K562 (cell line): ENCODE results near the gene NTM. TPM values are rescaled to one million over a fixed set of nuclear protein-coding genes. Genes with fewer than 3 reads are reported as not detected.

Experiments
- ATAC-seq: fragments of 200-7000 bp; cut with Tn5 transposase; 3 replicates; pipeline ENCODE4 v1.9.1; 2020; ENCODE audit warnings: moderate library complexity
- BruUV-seq: library from RNA; stranded (reverse); fragments of 400-500 nt; replicated peaks from 2 replicates; lab custom pipeline; 2021; lab: Mats Ljungman, UMichigan
- CTCF ChIA-PET: fragments of 300-600 bp; formaldehyde crosslinking; extraction: SDS; loops from one replicate; lab custom pipeline; 2021; ENCODE audit warnings: low intra/inter-chr PET ratio; lab: Yijun Ruan, JAX
- POLR2A ChIA-PET: fragments of 300-600, 350-650 bp; sonication (Branson Sonifier 250); formaldehyde crosslinking; extraction: SDS; loops from one replicate; lab custom pipeline; 2021; ENCODE audit warnings: antibody characterized with exemption, inconsistent platforms; lab: Yijun Ruan, JAX
- DNase-seq, 4 experiments: peaks; one replicate each; pipeline versions ENCODE4 v3.0.0 to v3.0.0-alpha.2; 2011 to 2018; ENCODE audit warnings: low spot score in 3 of 4, mixed read lengths in 3 of 4; ENCODE audit errors: extremely low read depth in 1 of 4
- FAIRE-seq: peaks from 2 replicates; lab custom pipeline; 2011; peaks lifted over from hg19 to GRCh38; lab: Jason Lieb, UNC
- H2AFZ ChIP-seq: 2 replicates; pipeline ENCODE4 v1.6.0; 2011; ENCODE audit warnings: low read depth, low read length, control low read depth, inconsistent platforms
- H3K27ac ChIP-seq: fragments of 200-600 bp; 3 replicates; pipeline ENCODE4 v1.8.0; 2011; ENCODE audit warnings: low read depth, mild to moderate bottlenecking, control low read depth, inconsistent platforms, low read length, moderate library complexity, mixed read lengths; ENCODE audit errors: extremely low read depth
- H3K27me3 ChIP-seq, 2 experiments: fragments of 300-600 bp in 1 of 2; 2 replicates in 1 of 2; 3 replicates in 1 of 2; pipeline versions ENCODE4 v1.6.0 to v1.8.0; 2011; ENCODE audit warnings: inconsistent platforms in 2 of 2, low read length in 2 of 2, mild to moderate bottlenecking in 1 of 2, mixed read lengths in 1 of 2, moderate library complexity in 1 of 2; ENCODE audit not compliant: control insufficient read depth in 2 of 2, insufficient read depth in 2 of 2
- H3K36me3 ChIP-seq: fragments of 300-600 bp; 3 replicates; pipeline ENCODE4 v1.8.0; 2011; ENCODE audit warnings: mild to moderate bottlenecking, low read length, inconsistent platforms; ENCODE audit not compliant: control insufficient read depth, insufficient read depth
- H3K4me1 ChIP-seq, 2 experiments: fragments of 200-600 bp in 1 of 2; replicated peaks in 1 of 2; 2 replicates in 1 of 2; 3 replicates in 1 of 2; pipeline versions ENCODE4 v1.5.1 to v1.8.0; 2011; ENCODE audit warnings: inconsistent platforms in 2 of 2, low read length in 2 of 2, mild to moderate bottlenecking in 1 of 2, mixed read lengths in 1 of 2, moderate library complexity in 1 of 2; ENCODE audit not compliant: control insufficient read depth in 2 of 2, insufficient read depth in 2 of 2
- H3K4me2 ChIP-seq: 2 replicates; pipeline ENCODE4 v1.6.1; 2011; ENCODE audit warnings: low read length, control low read depth, inconsistent platforms, mixed read lengths; ENCODE audit not compliant: insufficient read depth
- H3K4me3 ChIP-seq: fragments of 200-600 bp; sonication (generic), shearing (Covaris generic); 2 replicates; pipeline ENCODE4 v1.5.1; 2016; ENCODE audit warnings: control low read depth, inconsistent platforms
- H3K79me2 ChIP-seq: fragments of 200-600 bp; 3 replicates; pipeline ENCODE4 v1.8.0; 2011; ENCODE audit warnings: low read length, inconsistent platforms; ENCODE audit not compliant: control insufficient read depth, insufficient read depth
- H3K9ac ChIP-seq, 2 experiments: 2 replicates each; pipeline versions ENCODE4 v1.6.0 to v1.6.1; 2011; ENCODE audit warnings: low read depth in 2 of 2, low read length in 2 of 2, control low read depth in 1 of 2, inconsistent platforms in 1 of 2, mild to moderate bottlenecking in 1 of 2, mixed read lengths in 1 of 2; ENCODE audit not compliant: insufficient read depth in 1 of 2
- H3K9me1 ChIP-seq: one replicate; pipeline ENCODE4 v1.6.0; 2011; ENCODE audit warnings: inconsistent platforms, mild to moderate bottlenecking, low read length, moderate library complexity; ENCODE audit not compliant: control insufficient read depth, insufficient read depth
- H3K9me3 ChIP-seq: replicated peaks from 2 replicates; pipeline ENCODE4 v1.5.1; 2011; ENCODE audit warnings: low read depth, low read length, inconsistent platforms; ENCODE audit not compliant: control insufficient read depth, insufficient read depth
- H4K20me1 ChIP-seq: replicated peaks from 2 replicates; pipeline ENCODE4 v1.6.1; 2011; ENCODE audit warnings: low read length, inconsistent platforms, mixed read lengths; ENCODE audit not compliant: control insufficient read depth, insufficient read depth
- ATF3 ChIP-seq, 2 experiments: fragments of 450-650 bp in 1 of 2; sonication (generic) in 1 of 2; formaldehyde crosslinking in 1 of 2; IDR thresholded peaks in 1 of 2; conservative IDR thresholded peaks in 1 of 2; 2 replicates each; pipeline versions ENCODE4 v1.6.1 to v1.8.1; 2016 to 2023; ENCODE audit warnings: mild to moderate bottlenecking in 2 of 2, moderate library complexity in 2 of 2, inconsistent platforms in 1 of 2, missing genetic modification reagents in 1 of 2
- ATF4 ChIP-seq: fragments of 450-650 bp; formaldehyde crosslinking; IDR thresholded peaks from 2 replicates; pipeline ENCODE4 v1.4.0; 2022; ENCODE audit warnings: mild to moderate bottlenecking, moderate library complexity
- E2F1 ChIP-seq: sonication (generic); formaldehyde crosslinking; IDR thresholded peaks from 2 replicates; pipeline ENCODE4 v1.8.1; 2023; ENCODE audit warnings: mild to moderate bottlenecking, missing genetic modification reagents, moderate library complexity
- FOXA3 ChIP-seq, 2 experiments: fragments of 450-650 bp in 1 of 2; sonication (generic) in 1 of 2; formaldehyde crosslinking; IDR thresholded peaks in 1 of 2; conservative IDR thresholded peaks in 1 of 2; 2 replicates each; pipeline versions ENCODE4 v1.4.0 to v1.8.0; 2020 to 2022; ENCODE audit warnings: mild to moderate bottlenecking in 2 of 2, missing genetic modification reagents in 1 of 2
- FOXJ3 ChIP-seq: sonication (generic); formaldehyde crosslinking; IDR thresholded peaks from 2 replicates; pipeline ENCODE4 v1.4.0; 2020; ENCODE audit warnings: mild to moderate bottlenecking, missing genetic modification reagents
- FOXP1 ChIP-seq: sonication (generic); formaldehyde crosslinking; IDR thresholded peaks from 2 replicates; pipeline ENCODE4 v1.8.0; 2022; ENCODE audit warnings: mild to moderate bottlenecking, missing genetic modification reagents
- GTF2B ChIP-seq: IDR thresholded peaks from 2 replicates; pipeline ENCODE4 v1.6.1; 2011; ENCODE audit not compliant: insufficient read length; ENCODE audit errors: extremely low read depth
- HNRNPK ChIP-seq: fragments of 200-400 bp; formaldehyde crosslinking; IDR thresholded peaks from one replicate; pipeline ENCODE4 v1.6.1; 2018; ENCODE audit warnings: mild to moderate bottlenecking, low read depth, low read length; ENCODE audit not compliant: poor library complexity, severe bottlenecking
- MECOM ChIP-seq: fragments of 250-450 bp; sonication (Bioruptor Pico); IDR thresholded peaks from 2 replicates; pipeline ENCODE4 v1.8.0; 2022; ENCODE audit warnings: inconsistent platforms
- MED1 ChIP-seq: sonication (generic); formaldehyde crosslinking; IDR thresholded peaks from 2 replicates; pipeline ENCODE4 v1.8.1; 2023; ENCODE audit warnings: missing genetic modification reagents, borderline replicate concordance
- POU5F1 ChIP-seq: fragments of 150-350 bp; IDR thresholded peaks from 2 replicates; pipeline ENCODE4 v1.6.1; 2014; ENCODE audit warnings: borderline replicate concordance, low read length, low read depth, mild to moderate bottlenecking; ENCODE audit not compliant: partially characterized antibody
- PURB ChIP-seq: sonication (generic); formaldehyde crosslinking; IDR thresholded peaks from 2 replicates; pipeline ENCODE4 v1.9.0; 2021; ENCODE audit warnings: low read depth, mild to moderate bottlenecking, missing genetic modification reagents
- ZNF512 ChIP-seq: IDR thresholded peaks from 2 replicates; pipeline ENCODE4 v1.6.1; 2016; ENCODE audit warnings: missing genetic modification characterization, missing compliant biosample characterization
- ZNF586 ChIP-seq: fragments of 450-650 bp; formaldehyde crosslinking; conservative IDR thresholded peaks from 2 replicates; pipeline ENCODE4 v1.4.0; 2020; ENCODE audit warnings: mild to moderate bottlenecking, moderate library complexity
- WGBS: fragments of 100-300 bp; shearing (Covaris generic); methylation state at CpG from one replicate; pipeline ENCODE4 v1.1.6; 2016; ENCODE audit warnings: low coverage, mixed read lengths; ENCODE audit not compliant: insufficient coverage; ENCODE audit errors: missing lambda C conversion rate; 5-methylcytosine and 5-hydroxymethylcytosine counted together
- in situ Hi-C: fragments of 300-500 bp; cut with MboI; formaldehyde crosslinking; loops from 4 replicates; pipeline ENCODE4 v1.15.0; 2018; ENCODE audit warnings: inconsistent platforms, mixed read lengths
- intact Hi-C: fragments of 100-400 bp; cut with micrococcal nuclease; formaldehyde crosslinking; loops from 2 replicates; pipeline ENCODE4 v1.14.2; 2022
- polyA plus RNA-seq, 8 experiments: library from polyadenylated mRNA; depleted of rRNA in 4 of 8; stranded (reverse) in 5 of 8; unstranded in 3 of 8; fragments of >200 nt; fragmentation: Nextera tagmentation in 2 of 8; fragmentation: Illumina TruSeq in 1 of 8; extraction: Ambion mirVana in 2 of 8; extraction: Trizol in 1 of 8; gene quantifications; 2 replicates each; pipeline versions ENCODE4 v1.2.1 to v1.2.3, GENCODE V29; 2011 to 2014; ENCODE audit warnings: inconsistent platforms in 1 of 8, missing spikeins in 1 of 8
- total RNA-seq, 7 experiments: library from RNA; depleted of rRNA in 6 of 7; stranded (reverse); fragments of >200 nt in 6 of 7; fragmentation: Illumina TruSeq in 2 of 7; extraction: Trizol in 2 of 7; gene quantifications; 2 replicates each; pipeline versions ENCODE4 v1.2.1 to v1.2.3, GENCODE V29; 2011 to 2021; ENCODE audit warnings: low replicate concordance in 1 of 7

NTM gene
- total and polyA plus RNA-seq, 9 of the 15 experiments (the other 6 are each of a cell fraction or from before 2014, with no cell fraction given): not detected

GRCh38 chr11:132137981-132138313 is 767.5 kb downstream of the NTM start (continued):
- TF ChIP-seq FOXA3 (CRISPR knock-in tag; conservative IDR thresholded peaks at IDR 0.05 in 1 of 2, IDR thresholded peaks at IDR 0.05 in 1 of 2) (no peak), MECOM (CRISPR knock-in tag) (no peak), FOXJ3 (CRISPR knock-in tag) (no peak)

GRCh38 chr11:132139181-132139580 is 768.8 kb downstream of the NTM start:
- FAIRE-seq: no peak
- CTCF ChIA-PET: no interaction called here

More at GRCh38 chr11:132139181-132139580, 768.8 kb downstream of the NTM start:
- in situ Hi-C loops: no loop called here
- TF ChIP-seq ATF4: no peak
- TF ChIP-seq POU5F1: no peak
- no peak for TF ChIP-seq ZNF586 (CRISPR knock-in tag)
- TF ChIP-seq HNRNPK: no peak
- TF ChIP-seq MED1: no peak
- TF ChIP-seq FOXP1 (CRISPR knock-in tag): no peak
- no peak for TF ChIP-seq E2F1
- no peak for TF ChIP-seq ATF3 (IDR thresholded peaks at IDR 0.05)
- no peak for TF ChIP-seq ATF3 (CRISPR knock-in tag; conservative IDR thresholded peaks at IDR 0.05)
- TF ChIP-seq PURB (CRISPR knock-in tag): no peak
- no peak for TF ChIP-seq ZNF512
- TF ChIP-seq GTF2B: no peak
- TF ChIP-seq, all 486 proteins: peak for 0
- Histone ChIP-seq H3K9ac (no peak overlapping the region), H3K36me3 (no peaks in the 10 kb centered on the region), H3K4me2 (no peak overlapping the region), H4K20me1 (no peaks in the 10 kb centered on the region; the same call in 1 of the 2 replicates), H3K27me3 (no peaks in the 10 kb centered on the region), H3K4me1 (no peaks in the 10 kb centered on the region), H3K9me1 (no peaks in the 10 kb centered on the region), H3K4me3 (no peak overlapping the region), H2AFZ (no peak overlapping the region), H3K27ac (no peak overlapping the region), H3K79me2 (no peaks in the 10 kb centered on the region), H3K9me3 (no peaks in the 10 kb centered on the region)
- intact Hi-C loops: no loop called here
- no peak for ATAC-seq
- POLR2A ChIA-PET: no interaction called here
- BruUV-seq: no TSS peak
- 0% methylated on average over 2 of the region's 2 CpGs for WGBS
- DNase-seq: no peak
